Stimulated activated CD4-positive, alpha-beta T cell treated with anti-CD3 and anti-CD28 coated beads, Interleukin-1b, Interleukin-23, amount 100 ng/mL, for 24 hours (primary cell): ENCODE data around the gene ROPN1B.

Source experiments
- DNase-seq, 4 experiments: peaks; one replicate each; pipeline ENCODE4 v3.0.0-alpha.2; 2020; ENCODE audit warnings: low read depth in 4 of 4, low spot score in 1 of 4

ROPN1B gene

DNA sequence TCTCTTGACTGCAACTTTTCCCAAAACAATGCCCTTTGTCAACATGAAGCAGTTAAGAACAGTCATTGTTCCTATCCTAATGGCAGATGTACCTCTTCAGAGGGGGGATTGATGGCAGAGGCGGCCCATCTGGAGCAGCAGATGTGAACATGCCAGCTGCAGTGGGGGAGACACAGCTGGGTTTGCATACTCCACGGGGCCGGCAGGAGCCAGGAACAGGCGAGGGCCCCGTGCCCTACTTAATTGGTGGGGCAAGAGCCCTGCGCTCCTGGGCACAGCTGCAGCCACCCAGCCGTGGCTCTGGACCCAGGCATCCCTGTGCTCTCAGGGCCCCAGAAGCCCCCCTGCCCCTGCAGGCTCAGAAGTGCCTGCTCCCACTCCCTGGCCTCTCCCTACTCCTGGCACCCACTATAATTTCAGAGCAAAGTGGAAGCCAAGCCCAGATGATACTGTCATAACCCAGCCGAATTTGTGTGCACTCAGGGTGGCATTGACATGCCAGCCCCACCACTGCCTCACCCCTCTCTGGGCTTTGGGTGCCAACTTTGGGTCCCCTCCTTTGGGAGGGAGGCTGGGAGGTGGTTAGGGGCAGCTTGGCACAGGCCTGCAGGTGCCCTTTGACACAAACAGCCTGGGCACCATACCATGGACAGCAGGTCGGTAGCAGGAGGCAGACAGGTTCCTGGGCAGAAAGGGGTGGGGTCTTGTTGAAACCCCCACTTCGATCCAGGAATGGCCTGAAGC, 34.6 kb downstream of the ROPN1B start:
- no peak for DNase-seq

GRCh38 chr3:126004217-126004616, 35.2 kb downstream of the ROPN1B start:
- no peak for DNase-seq

- DNase-seq = no peak
Observed at GRCh38 chr3:126004692-126005091, 35.7 kb downstream of the ROPN1B start.

- no peak for DNase-seq
Observed at GRCh38 chr3:126005951-126006350, 37.0 kb downstream of the ROPN1B start.

GRCh38 chr3:126008219-126008618, 39.2 kb downstream of the ROPN1B start:
- DNase-seq = no peak

GRCh38 chr3:126009181-126009580, 40.2 kb downstream of the ROPN1B start:
- DNase-seq = no peak

- DNase-seq = no peak
Observed at GRCh38 chr3:126013751-126014156, 44.8 kb downstream of the ROPN1B start.

GRCh38 chr3:126014252-126014651, 45.3 kb downstream of the ROPN1B start:
- no peak for DNase-seq

GRCh38 chr3:126015075-126015474, 46.1 kb downstream of the ROPN1B start:
- DNase-seq = no peak

DNA sequence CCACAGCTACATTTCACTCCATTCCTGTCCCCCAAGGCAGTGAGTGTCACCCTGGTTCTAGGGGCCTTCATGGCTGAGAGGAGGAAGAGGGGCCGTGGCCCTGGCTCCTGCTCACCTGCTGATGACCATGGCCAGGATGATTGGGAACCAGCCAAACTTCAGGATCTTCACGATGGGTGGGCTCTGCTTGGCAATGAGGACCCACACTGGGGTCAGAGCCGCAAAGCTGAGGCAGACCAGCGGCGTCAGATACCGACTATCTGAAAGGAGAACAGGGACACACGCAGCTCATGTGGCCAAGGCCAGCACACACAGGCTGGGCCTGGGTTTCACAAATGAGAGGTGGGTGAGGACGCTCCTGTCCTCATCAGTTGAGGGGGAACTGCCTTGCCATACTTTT, 47.6 kb downstream of the ROPN1B start:
- DNase-seq = no peak

DNA sequence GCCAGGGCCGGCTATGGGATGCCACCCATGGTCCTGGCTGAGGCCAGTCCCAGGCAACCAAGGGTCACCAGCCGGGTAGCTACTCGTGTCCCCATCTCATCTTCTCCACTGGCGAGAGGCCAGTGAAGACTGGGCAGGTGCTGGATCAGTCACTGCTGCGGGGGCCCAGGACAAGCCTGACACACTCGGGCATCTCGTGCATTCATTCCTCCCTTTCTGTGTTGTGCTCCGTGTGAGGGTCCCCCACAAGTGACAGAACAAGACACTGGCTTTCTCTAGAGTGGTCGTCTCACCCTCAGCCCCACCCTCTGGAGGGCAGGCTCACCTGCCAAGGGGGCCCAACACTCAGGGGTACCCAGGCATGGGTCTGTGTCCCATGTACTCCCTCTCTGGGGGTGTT, 48.4 kb downstream of the ROPN1B start:
- no peak for DNase-seq

GRCh38 chr3:126018545-126018944, 49.6 kb downstream of the ROPN1B start:
- no peak for DNase-seq

DNA sequence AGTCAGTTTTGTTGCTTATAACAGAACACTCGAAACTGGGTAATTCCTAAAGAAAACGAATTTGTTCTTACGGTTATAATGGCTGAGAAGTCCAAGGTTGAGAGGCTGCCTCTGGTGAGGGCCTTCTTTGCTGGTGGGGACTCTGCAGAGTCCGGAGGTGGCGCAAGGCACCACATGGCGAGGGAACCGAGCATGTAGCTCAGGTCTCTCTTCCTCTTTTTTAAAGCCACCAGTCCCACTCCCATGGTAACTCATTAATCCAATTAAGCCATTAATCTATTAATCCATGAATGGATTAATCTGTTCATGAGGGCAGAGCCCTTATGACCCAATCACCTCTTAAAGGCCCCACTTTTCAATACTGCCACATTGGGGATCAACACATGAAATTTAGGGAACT, 50.0 kb downstream of the ROPN1B start:
- DNase-seq = no peak

- DNase-seq = no peak
Observed at GRCh38 chr3:126019683-126020082, 50.7 kb downstream of the ROPN1B start.

- no peak for DNase-seq
Observed at GRCh38 chr3:126021224-126021623, 52.2 kb downstream of the ROPN1B start.

- DNase-seq = no peak
Observed at GRCh38 chr3:126021702-126022101, 52.7 kb downstream of the ROPN1B start.

GRCh38 chr3:126022741-126023359, 53.9 kb downstream of the ROPN1B start:
- DNase-seq = no peak

- no peak for DNase-seq
Observed at GRCh38 chr3:126023390-126023789, 54.4 kb downstream of the ROPN1B start.

DNA sequence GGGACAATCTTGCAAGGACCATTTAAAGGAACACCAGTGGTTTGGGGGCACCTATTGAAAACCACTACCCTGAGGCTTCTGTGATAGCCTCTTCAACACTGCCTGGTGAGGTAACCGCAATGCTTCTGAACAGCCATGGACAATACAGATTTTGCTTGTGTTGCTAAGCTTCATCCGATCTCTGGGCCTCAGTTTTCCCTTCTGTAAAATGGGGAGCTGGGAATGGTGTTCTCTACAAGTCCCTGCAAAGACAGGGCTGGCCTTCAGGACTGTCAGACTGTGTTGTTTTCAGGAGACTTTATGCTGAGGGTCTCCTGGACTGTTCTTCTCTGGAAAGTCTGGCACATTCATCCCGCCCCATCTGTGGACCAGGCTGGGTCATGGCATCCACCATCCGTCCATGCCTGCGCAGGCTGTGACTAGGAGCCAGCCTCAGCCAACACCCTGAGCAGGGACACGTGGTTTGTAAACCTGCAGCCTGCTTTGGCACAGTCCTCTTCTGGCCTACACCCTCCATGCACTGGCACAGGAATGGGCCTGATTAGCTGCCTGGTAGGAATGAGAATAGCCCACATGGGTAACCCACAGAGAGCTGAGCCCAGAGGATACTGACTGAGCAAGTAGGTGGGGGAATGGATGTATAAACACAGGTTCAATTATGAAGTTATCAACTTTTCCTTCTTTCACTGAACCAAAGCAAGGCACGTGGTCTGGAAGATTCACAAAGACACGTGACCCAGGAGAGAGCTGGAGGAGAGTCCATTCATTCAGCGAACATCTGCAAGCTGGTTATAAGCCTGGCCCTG, 55.3 kb downstream of the ROPN1B start:
- DNase-seq = no peak

DNA sequence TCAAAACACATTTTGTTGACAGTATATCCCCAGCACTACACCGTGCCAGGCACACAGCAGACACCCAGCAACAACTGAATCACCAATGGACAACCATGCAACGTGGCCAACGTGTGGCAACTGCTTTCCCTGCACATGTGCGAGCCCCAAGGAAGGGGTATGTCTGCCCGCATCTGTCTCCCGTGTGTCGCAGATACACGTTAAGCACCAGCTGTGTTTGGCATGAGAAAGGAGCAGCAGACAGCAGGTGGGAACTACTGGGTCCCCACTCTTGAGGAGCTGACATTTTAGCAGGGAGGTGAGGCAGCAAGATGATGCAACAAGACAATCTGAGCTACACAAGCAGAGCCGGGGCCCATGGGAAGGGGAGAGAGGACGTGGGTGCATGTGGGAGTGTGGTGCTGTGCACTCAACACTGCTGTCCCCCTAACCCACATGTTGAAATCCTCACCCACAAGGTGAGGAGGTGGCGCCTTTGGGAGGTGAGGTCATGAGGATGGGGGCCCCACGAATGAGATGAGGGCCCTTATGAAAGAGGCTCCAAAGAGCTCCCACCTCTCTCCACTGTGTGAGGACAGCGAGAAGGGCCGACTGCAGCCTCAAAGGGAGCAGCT, 56.2 kb downstream of the ROPN1B start:
- DNase-seq = no peak

DNA sequence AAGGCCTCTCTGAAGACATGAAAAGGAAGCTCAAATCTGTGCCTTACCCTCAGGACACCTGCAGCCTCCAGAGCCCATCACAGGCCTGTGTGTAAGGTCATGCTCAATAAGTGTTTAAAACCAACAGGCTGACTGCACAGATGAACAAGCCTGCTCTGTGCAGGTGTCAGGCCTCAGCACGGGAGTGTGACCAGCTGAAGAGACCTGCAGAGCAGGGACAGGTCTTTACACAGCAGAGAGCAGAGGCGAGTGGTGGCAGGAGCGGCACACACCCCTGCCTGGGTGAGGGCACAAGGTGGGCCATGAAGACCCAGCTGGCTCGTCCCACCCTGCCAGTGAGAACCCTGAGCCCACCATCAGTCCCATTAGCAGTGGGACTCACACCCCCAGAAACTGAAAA, 56.9 kb downstream of the ROPN1B start:
- DNase-seq = no peak

- no peak for DNase-seq
Observed at GRCh38 chr3:126026277-126026751, 57.3 kb downstream of the ROPN1B start.
